ENCODE measurements around the gene SMCP. TPM values are rescaled to one million over a fixed set of nuclear protein-coding genes. Genes with fewer than 3 reads are reported as not detected.

The SMCP gene
- total and polyA plus RNA-seq, 2 of the 13 experiments (the other 11 are each of a cell fraction or from before 2014, with no cell fraction given), result not detected

- TF ChIP-seq, protein P1, sequence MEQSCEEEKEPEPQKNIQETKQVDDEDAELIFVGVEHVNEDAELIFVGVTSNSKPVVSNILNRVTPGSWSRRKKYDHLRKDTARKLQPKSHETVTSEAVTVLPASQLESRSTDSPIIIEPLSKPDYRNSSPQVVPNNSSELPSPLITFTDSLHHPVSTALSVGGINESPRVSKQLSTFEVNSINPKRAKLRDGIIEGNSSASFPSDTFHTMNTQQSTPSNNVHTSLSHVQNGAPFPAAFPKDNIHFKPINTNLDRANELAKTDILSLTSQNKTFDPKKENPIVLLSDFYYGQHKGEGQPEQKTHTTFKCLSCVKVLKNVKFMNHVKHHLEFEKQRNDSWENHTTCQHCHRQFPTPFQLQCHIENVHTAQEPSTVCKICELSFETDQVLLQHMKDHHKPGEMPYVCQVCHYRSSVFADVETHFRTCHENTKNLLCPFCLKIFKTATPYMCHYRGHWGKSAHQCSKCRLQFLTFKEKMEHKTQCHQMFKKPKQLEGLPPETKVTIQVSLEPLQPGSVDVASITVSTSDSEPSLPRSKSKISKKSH (CRISPR knock-in tag; IDR thresholded peaks at IDR 0.05; ENCODE audit: borderline replicate concordance), result no peak
- no peak for TF ChIP-seq ADNP (CRISPR knock-in tag; IDR thresholded peaks at IDR 0.05)
- TF ChIP-seq REXO4 (CRISPR knock-in tag; IDR thresholded peaks at IDR 0.05; ENCODE audit: borderline replicate concordance), result no peak
- TF ChIP-seq PRDM10 (CRISPR knock-in tag; IDR thresholded peaks at IDR 0.05; ENCODE audit: low read depth), result no peak
- no peak for TF ChIP-seq TCF7 (IDR thresholded peaks at IDR 0.05; ENCODE audit: low read depth)
These were observed 13.7 kb upstream of the SMCP start (continued) for GRCh38 chr1:152864443-152864842.

- in situ Hi-C loops (cut with HindIII; ENCODE audit: extremely low pct_ligation_motif_present, low pct_unique_long_range_greater_than_20kb), result no loop called here
- ChIA-PET CTCF (ENCODE audit: low intra/inter-chr PET ratio, low total read pairs) (no interaction called here), POLR2A (no interaction called here)
- H3K4me3 ChIP-seq (replicated peaks in 1 of 3; ENCODE audit: insufficient read depth in 1 of 3, low read depth in 2 of 3, low read length in 3 of 3), result no peak overlapping the region
- H3K27ac ChIP-seq (ENCODE audit: extremely low read length, insufficient read depth, low read length), result no peak overlapping the region
- H4K20me1 ChIP-seq (ENCODE audit: insufficient read depth, low read length), result no peaks in the 10 kb centered on the region
- ATAC-seq (no peak), DNase-seq (ENCODE audit: low spot score) (no peak), FAIRE-seq (no peak)
- 0% methylated on average over 2 of the region's 2 CpGs for WGBS (ENCODE audit: low lambda C conversion rate)
- no TSS peak for BruUV-seq (replicated peaks)
- H3K79me2 ChIP-seq (ENCODE audit: insufficient read depth, low read length), result no peaks in the 10 kb centered on the region
- no peak overlapping the region for H3K9ac ChIP-seq (ENCODE audit: insufficient read depth, low read depth, low read length)
- H3K4me2 ChIP-seq (ENCODE audit: low read depth, low read length), result no peak overlapping the region
- H3K4me1 ChIP-seq (ENCODE audit: insufficient read depth, low read length), result no peaks in the 10 kb centered on the region
- intact Hi-C loops (cut with micrococcal nuclease; ENCODE audit: unreplicated experiment), result loop anchor here (5.0 kb wide), 1 partner anchor 214 kb away; no protein-coding TSS in a partner anchor
- no peaks in the 10 kb centered on the region for H3K36me3 ChIP-seq (replicated peaks in 1 of 2; ENCODE audit: control insufficient read depth in 1 of 2, insufficient read depth in 2 of 2, low read length in 2 of 2)
- no peaks in the 10 kb centered on the region for H3K27me3 ChIP-seq (ENCODE audit: control insufficient read depth in 1 of 2, insufficient read depth in 2 of 2, low read length in 2 of 2)
- no peaks in the 10 kb centered on the region for H3K9me3 ChIP-seq (ENCODE audit: low read length)
- no peak overlapping the region for H2AFZ ChIP-seq (ENCODE audit: low read length)
- TF ChIP-seq ZNF563 (CRISPR knock-in tag; IDR thresholded peaks at IDR 0.05) (no peak), SP4 (CRISPR knock-in tag; IDR thresholded peaks at IDR 0.05) (no peak), HOXA5 (CRISPR knock-in tag; IDR thresholded peaks at IDR 0.05) (no peak), POLR2G (IDR thresholded peaks at IDR 0.05; ENCODE audit: low read depth, low read length) (no peak), HOXA3 (CRISPR knock-in tag; IDR thresholded peaks at IDR 0.05) (no peak), HES4 (CRISPR knock-in tag; IDR thresholded peaks at IDR 0.05; ENCODE audit: borderline replicate concordance) (no peak), REL (CRISPR knock-in tag; conservative IDR thresholded peaks at IDR 0.05) (no peak)
- TF ChIP-seq, protein P2, sequence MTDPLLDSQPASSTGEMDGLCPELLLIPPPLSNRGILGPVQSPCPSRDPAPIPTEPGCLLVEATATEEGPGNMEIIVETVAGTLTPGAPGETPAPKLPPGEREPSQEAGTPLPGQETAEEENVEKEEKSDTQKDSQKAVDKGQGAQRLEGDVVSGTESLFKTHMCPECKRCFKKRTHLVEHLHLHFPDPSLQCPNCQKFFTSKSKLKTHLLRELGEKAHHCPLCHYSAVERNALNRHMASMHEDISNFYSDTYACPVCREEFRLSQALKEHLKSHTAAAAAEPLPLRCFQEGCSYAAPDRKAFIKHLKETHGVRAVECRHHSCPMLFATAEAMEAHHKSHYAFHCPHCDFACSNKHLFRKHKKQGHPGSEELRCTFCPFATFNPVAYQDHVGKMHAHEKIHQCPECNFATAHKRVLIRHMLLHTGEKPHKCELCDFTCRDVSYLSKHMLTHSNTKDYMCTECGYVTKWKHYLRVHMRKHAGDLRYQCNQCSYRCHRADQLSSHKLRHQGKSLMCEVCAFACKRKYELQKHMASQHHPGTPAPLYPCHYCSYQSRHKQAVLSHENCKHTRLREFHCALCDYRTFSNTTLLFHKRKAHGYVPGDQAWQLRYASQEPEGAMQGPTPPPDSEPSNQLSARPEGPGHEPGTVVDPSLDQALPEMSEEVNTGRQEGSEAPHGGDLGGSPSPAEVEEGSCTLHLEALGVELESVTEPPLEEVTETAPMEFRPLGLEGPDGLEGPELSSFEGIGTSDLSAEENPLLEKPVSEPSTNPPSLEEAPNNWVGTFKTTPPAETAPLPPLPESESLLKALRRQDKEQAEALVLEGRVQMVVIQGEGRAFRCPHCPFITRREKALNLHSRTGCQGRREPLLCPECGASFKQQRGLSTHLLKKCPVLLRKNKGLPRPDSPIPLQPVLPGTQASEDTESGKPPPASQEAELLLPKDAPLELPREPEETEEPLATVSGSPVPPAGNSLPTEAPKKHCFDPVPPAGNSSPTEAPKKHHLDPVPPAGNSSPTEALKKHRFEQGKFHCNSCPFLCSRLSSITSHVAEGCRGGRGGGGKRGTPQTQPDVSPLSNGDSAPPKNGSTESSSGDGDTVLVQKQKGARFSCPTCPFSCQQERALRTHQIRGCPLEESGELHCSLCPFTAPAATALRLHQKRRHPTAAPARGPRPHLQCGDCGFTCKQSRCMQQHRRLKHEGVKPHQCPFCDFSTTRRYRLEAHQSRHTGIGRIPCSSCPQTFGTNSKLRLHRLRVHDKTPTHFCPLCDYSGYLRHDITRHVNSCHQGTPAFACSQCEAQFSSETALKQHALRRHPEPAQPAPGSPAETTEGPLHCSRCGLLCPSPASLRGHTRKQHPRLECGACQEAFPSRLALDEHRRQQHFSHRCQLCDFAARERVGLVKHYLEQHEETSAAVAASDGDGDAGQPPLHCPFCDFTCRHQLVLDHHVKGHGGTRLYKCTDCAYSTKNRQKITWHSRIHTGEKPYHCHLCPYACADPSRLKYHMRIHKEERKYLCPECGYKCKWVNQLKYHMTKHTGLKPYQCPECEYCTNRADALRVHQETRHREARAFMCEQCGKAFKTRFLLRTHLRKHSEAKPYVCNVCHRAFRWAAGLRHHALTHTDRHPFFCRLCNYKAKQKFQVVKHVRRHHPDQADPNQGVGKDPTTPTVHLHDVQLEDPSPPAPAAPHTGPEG (CRISPR knock-in tag; IDR thresholded peaks at IDR 0.05), result no peak
These were observed 11.8 kb upstream of the SMCP start for GRCh38 chr1:152866321-152866720.

Data from HepG2 (cell line).